CD14-positive monocyte (primary cell): ENCODE data around the gene RIMS3. TPM values are rescaled to one million over a fixed set of nuclear protein-coding genes. Genes with fewer than 3 reads are reported as not detected.

ENCODE experiments used
- DNase-seq, 3 donors: peaks; one replicate each; pipeline ENCODE4 v3.0.0-alpha.2; 2011 to 2022
- H2AFZ ChIP-seq: 2 replicates; pipeline ENCODE4 v1.6.0; 2012; ENCODE audit warnings: mild to moderate bottlenecking, low read depth, low read length, inconsistent platforms; ENCODE audit not compliant: insufficient read depth, poor library complexity, severe bottlenecking
- H3K27ac ChIP-seq, 2 donors: 1 replicate in 1 of 2; 2 replicates in 1 of 2; pipeline ENCODE4 v1.5.1; 2012 to 2013; ENCODE audit warnings: low read length in 2 of 2, control low read depth in 1 of 2, inconsistent platforms in 1 of 2, low read depth in 1 of 2, mild to moderate bottlenecking in 1 of 2
- H3K27me3 ChIP-seq, 2 donors: one replicate each; pipeline versions ENCODE4 v1.6.0 to v1.6.1; 2011 to 2013; ENCODE audit warnings: low read length in 2 of 2; ENCODE audit not compliant: control insufficient read depth in 2 of 2, insufficient read depth in 2 of 2
- H3K36me3 ChIP-seq, 2 donors: replicated peaks in 1 of 2; 1 replicate in 1 of 2; 2 replicates in 1 of 2; pipeline versions ENCODE4 v1.5.1 to v1.6.1; 2012 to 2013; ENCODE audit warnings: low read length in 2 of 2, control low read depth in 1 of 2, inconsistent platforms in 1 of 2, mild to moderate bottlenecking in 1 of 2; ENCODE audit not compliant: insufficient read depth in 2 of 2, control insufficient read depth in 1 of 2
- H3K4me1 ChIP-seq, 2 donors: 1 replicate in 1 of 2; 2 replicates in 1 of 2; pipeline versions ENCODE4 v1.5.1 to v1.6.1; 2012 to 2013; ENCODE audit warnings: low read length in 2 of 2, control low read depth in 1 of 2, inconsistent platforms in 1 of 2, mild to moderate bottlenecking in 1 of 2, moderate library complexity in 1 of 2; ENCODE audit not compliant: insufficient read depth in 2 of 2, control insufficient read depth in 1 of 2
- H3K4me2 ChIP-seq: replicated peaks from 2 replicates; pipeline ENCODE3; 2012; ENCODE audit warnings: low read length, moderate library complexity, mild to moderate bottlenecking; ENCODE audit not compliant: poor library complexity, severe bottlenecking; ENCODE audit errors: extremely low read depth
- H3K4me3 ChIP-seq, 3 experiments: fragments of 200-600 bp in 1 of 3; sonication (generic) in 1 of 3; replicated peaks in 1 of 3; 1 replicate in 2 of 3; 2 replicates in 1 of 3; pipeline ENCODE4 v1.5.1; 2011 to 2013; ENCODE audit warnings: low read length in 3 of 3, mild to moderate bottlenecking in 3 of 3, control low read depth in 2 of 3, low read depth in 2 of 3, inconsistent platforms in 1 of 3, moderate library complexity in 1 of 3
- H3K79me2 ChIP-seq: 2 replicates; pipeline ENCODE4 v1.6.0; 2012; ENCODE audit warnings: mild to moderate bottlenecking, control low read depth, inconsistent platforms, low read length, moderate library complexity; ENCODE audit not compliant: insufficient read depth
- H3K9ac ChIP-seq: 2 replicates; pipeline ENCODE4 v1.6.0; 2017; ENCODE audit warnings: low read length, mild to moderate bottlenecking; ENCODE audit not compliant: insufficient read depth, poor library complexity, severe bottlenecking
- H3K9me3 ChIP-seq, 2 donors: replicated peaks in 1 of 2; 1 replicate in 1 of 2; 2 replicates in 1 of 2; pipeline versions ENCODE4 v1.5.1 to v1.6.1; 2012 to 2013; ENCODE audit warnings: low read length in 2 of 2, control low read depth in 1 of 2; ENCODE audit not compliant: control insufficient read depth in 1 of 2, insufficient read depth in 1 of 2
- H4K20me1 ChIP-seq: 2 replicates; pipeline ENCODE4 v1.6.0; 2012; ENCODE audit warnings: mild to moderate bottlenecking, low read length, control low read depth, moderate library complexity; ENCODE audit not compliant: insufficient read depth
- H3K27ac Mint-ChIP-seq, 7 donors: one replicate each; pipeline ENCODE4 v1.8.0; 2020; ENCODE audit warnings: mild to moderate bottlenecking in 7 of 7, mixed read lengths in 7 of 7, moderate library complexity in 6 of 7, inconsistent platforms in 2 of 7
- H3K27me3 Mint-ChIP-seq, 3 donors: one replicate each; pipeline ENCODE4 v1.8.0; 2021 to 2022; ENCODE audit warnings: low read depth in 3 of 3, mild to moderate bottlenecking in 3 of 3, mixed read lengths in 3 of 3, moderate library complexity in 3 of 3, inconsistent platforms in 1 of 3
- H3K36me3 Mint-ChIP-seq, 2 donors: one replicate each; pipeline ENCODE4 v1.8.0; 2020; ENCODE audit warnings: mixed read lengths in 2 of 2, inconsistent platforms in 1 of 2, mild to moderate bottlenecking in 1 of 2
- H3K4me1 Mint-ChIP-seq: one replicate; pipeline ENCODE4 v1.8.0; 2020; ENCODE audit warnings: mild to moderate bottlenecking, mixed read lengths
- H3K4me3 Mint-ChIP-seq, 2 donors: one replicate each; pipeline ENCODE4 v1.8.0; 2020; ENCODE audit warnings: mild to moderate bottlenecking in 2 of 2, mixed read lengths in 2 of 2, moderate library complexity in 1 of 2
- H3K9me3 Mint-ChIP-seq, 7 donors: one replicate each; pipeline ENCODE4 v1.8.0; 2020 to 2022; ENCODE audit warnings: mixed read lengths in 7 of 7, mild to moderate bottlenecking in 6 of 7, moderate library complexity in 6 of 7, inconsistent platforms in 2 of 7
- WGBS: methylation state at CpG from one replicate; pipeline ENCODE4 v1.1.5; 2013; ENCODE audit warnings: missing lambda C conversion rate; ENCODE audit not compliant: insufficient coverage; 5-methylcytosine and 5-hydroxymethylcytosine counted together
- intact Hi-C, 2 donors: fragments of 100-400 bp; cut with micrococcal nuclease; formaldehyde crosslinking; loops; one replicate each; pipeline versions ENCODE4 v1.15.0 to v1.15.1; 2023
- polyA plus RNA-seq, 3 donors: library from polyadenylated mRNA; depleted of rRNA in 1 of 3; unstranded in 2 of 3; stranded (reverse) in 1 of 3; fragments of 300-500 nt in 2 of 3; fragments of >200 nt in 1 of 3; fragmentation: Illumina TruSeq in 2 of 3; gene quantifications; 1 replicate in 2 of 3; 2 replicates in 1 of 3; pipeline ENCODE4 v1.2.3, GENCODE V29; 2012 to 2021
- TF ChIP-seq, protein P1 (sequence below): fragments of 200-600 bp; IDR thresholded peaks from one replicate; pipeline ENCODE4 v1.8.0; 2022; ENCODE audit warnings: antibody characterized with exemption, mild to moderate bottlenecking

The RIMS3 gene
- polyA plus RNA-seq, 3 donors: 0.15 to 1.0 (median 0.26) TPM

DNA sequence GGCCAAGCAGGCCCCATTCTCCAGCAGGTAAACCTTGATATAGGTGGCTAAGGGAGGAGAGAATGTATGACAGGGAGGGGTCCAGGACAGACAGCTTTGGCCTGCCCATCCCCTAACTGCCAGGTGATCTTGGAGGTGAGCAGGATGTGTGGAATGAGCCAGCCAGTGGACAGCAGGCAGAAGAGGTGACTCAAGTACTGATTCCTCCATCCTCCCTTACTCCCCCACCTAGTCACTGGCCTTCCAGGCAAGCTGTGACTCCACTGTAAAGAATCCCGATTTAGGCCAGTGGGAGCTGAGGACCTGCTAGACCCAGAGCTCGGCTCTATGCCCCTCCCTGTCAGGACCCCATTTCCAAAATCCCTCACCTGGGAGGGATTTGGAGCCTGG, 36.6 kb downstream of the RIMS3 start:
- Histone ChIP-seq H3K27me3 (no peaks in the 10 kb centered on the region), H4K20me1 (no peaks in the 10 kb centered on the region), H3K9me3 (no peaks in the 10 kb centered on the region), H3K79me2 (no peaks in the 10 kb centered on the region), H3K36me3 (no peaks in the 10 kb centered on the region), H3K4me3 (no peak overlapping the region), H3K27ac (no peak overlapping the region), H2AFZ (no peak overlapping the region), H3K4me1 (peaks cover 5 to 12% of the 10 kb centered on the region in 2 donors), H3K9ac (no peak overlapping the region), H3K4me2 (no peak overlapping the region)
- peaks cover 10% of the 10 kb centered on the region for H3K4me1 Mint-ChIP-seq
- no peak for DNase-seq
- no peak overlapping the region for H3K4me3 Mint-ChIP-seq
- H3K36me3 Mint-ChIP-seq: no peaks in the 10 kb centered on the region
- 100% methylated on average over 1 of the region's 2 CpGs for WGBS
- no peak overlapping the region for H3K27ac Mint-ChIP-seq
- intact Hi-C loops: no loop called here
- peaks cover 0 to 3% (median 0%) of the 10 kb centered on the region in 3 donors for H3K27me3 Mint-ChIP-seq
- H3K9me3 Mint-ChIP-seq: no peaks in the 10 kb centered on the region
- TF ChIP-seq, protein P1, sequence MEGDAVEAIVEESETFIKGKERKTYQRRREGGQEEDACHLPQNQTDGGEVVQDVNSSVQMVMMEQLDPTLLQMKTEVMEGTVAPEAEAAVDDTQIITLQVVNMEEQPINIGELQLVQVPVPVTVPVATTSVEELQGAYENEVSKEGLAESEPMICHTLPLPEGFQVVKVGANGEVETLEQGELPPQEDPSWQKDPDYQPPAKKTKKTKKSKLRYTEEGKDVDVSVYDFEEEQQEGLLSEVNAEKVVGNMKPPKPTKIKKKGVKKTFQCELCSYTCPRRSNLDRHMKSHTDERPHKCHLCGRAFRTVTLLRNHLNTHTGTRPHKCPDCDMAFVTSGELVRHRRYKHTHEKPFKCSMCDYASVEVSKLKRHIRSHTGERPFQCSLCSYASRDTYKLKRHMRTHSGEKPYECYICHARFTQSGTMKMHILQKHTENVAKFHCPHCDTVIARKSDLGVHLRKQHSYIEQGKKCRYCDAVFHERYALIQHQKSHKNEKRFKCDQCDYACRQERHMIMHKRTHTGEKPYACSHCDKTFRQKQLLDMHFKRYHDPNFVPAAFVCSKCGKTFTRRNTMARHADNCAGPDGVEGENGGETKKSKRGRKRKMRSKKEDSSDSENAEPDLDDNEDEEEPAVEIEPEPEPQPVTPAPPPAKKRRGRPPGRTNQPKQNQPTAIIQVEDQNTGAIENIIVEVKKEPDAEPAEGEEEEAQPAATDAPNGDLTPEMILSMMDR: no peak

DNA sequence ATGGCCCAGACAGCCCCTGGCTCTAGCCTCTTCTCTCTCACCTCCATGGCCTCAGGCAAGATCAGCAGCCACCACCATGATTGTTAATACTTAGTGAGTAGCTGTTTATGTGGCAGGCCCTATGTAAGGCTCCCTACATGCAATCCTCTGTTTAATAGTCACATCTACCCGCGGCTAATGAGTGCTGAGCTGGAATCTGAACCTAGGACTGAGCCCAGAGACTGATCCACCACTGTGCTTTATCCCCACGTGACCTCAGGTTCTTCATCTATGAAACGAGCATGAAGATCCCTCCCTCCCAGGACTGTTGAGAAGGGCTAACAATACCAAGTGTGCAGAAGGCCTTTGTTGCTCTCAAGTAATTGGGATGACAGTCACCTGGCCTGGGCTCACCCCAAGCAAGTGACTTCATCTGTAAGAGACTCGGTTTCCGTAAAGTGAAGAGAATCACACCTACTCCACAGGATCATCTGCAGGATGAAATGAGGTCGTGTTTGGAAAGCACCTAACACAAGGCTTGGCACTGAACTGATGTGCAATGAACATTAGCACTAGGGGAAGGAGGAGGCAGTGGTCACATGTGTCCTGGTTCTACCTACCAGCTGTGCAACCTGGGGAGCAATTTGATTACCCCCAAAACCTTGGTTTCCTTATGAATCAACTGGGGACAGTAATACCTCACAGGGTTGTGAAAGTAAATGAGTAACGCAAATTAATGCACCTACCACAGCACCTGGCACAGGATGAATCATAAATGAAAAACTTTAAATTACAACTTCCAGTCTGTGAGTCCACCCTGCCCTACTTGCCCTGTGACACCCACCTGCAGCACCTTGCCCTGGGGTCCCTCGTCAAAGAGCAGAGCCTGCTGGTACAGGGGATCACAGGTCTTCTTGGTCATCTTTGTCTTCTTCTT, 37.2 kb downstream of the RIMS3 start:
- Histone ChIP-seq H3K27ac (no peak overlapping the region), H3K4me3 (no peak overlapping the region), H3K9ac (no peak overlapping the region), H3K4me1 (peaks cover 0 to 5% of the 10 kb centered on the region in 2 donors), H3K9me3 (no peaks in the 10 kb centered on the region), H2AFZ (no peak overlapping the region), H4K20me1 (no peaks in the 10 kb centered on the region), H3K27me3 (no peaks in the 10 kb centered on the region), H3K79me2 (no peaks in the 10 kb centered on the region), H3K4me2 (no peak overlapping the region), H3K36me3 (no peaks in the 10 kb centered on the region)
- DNase-seq: no peak
- TF ChIP-seq, protein P1: no peak
- Mint-ChIP-seq H3K4me3 (no peak overlapping the region), H3K27ac (no peak overlapping the region), H3K4me1 (peaks cover 3% of the 10 kb centered on the region), H3K36me3 (no peaks in the 10 kb centered on the region), H3K9me3 (no peaks in the 10 kb centered on the region), H3K27me3 (peaks cover 0 to 3% (median 0%) of the 10 kb centered on the region in 3 donors)
- intact Hi-C loops: no loop called here
- 100% methylated on average over 1 of the region's 9 CpGs for WGBS
